Large intestine (tissue), 3 donors: ENCODE data around the gene PNPLA7. TPM values are rescaled to one million over a fixed set of nuclear protein-coding genes. Genes with fewer than 3 reads are reported as not detected.
"Not testable (repeated sequence)": the region's sequence is repeated elsewhere in the genome, so short reads cannot be mapped to it uniquely, and the experiment has no call there.

Experiments
- DNase-seq, 2 donors: peaks; one replicate each; pipeline versions ENCODE4 v3.0.0 to v3.0.0-alpha.2; 2013
- H3K27ac ChIP-seq: one replicate; pipeline ENCODE4 v1.5.1; 2013; ENCODE audit warnings: low read length
- H3K27me3 ChIP-seq: 2 replicates; pipeline ENCODE4 v1.6.1; 2013; ENCODE audit warnings: low read length; ENCODE audit not compliant: control insufficient read depth, insufficient read depth
- H3K36me3 ChIP-seq: 2 replicates; pipeline ENCODE4 v1.6.1; 2013; ENCODE audit warnings: low read length; ENCODE audit not compliant: control insufficient read depth, insufficient read depth
- H3K4me1 ChIP-seq: one replicate; pipeline ENCODE4 v1.6.1; 2013; ENCODE audit warnings: low read length; ENCODE audit not compliant: control insufficient read depth, insufficient read depth
- H3K4me3 ChIP-seq: one replicate; pipeline ENCODE4 v1.5.1; 2013; ENCODE audit warnings: low read length
- H3K9me3 ChIP-seq: one replicate; pipeline ENCODE4 v1.6.1; 2013; ENCODE audit warnings: mild to moderate bottlenecking, low read depth, low read length, moderate library complexity; ENCODE audit not compliant: control insufficient read depth
- WGBS: methylation state at CpG from one replicate; pipeline ENCODE4 v1.1.5; 2013; ENCODE audit warnings: low lambda C conversion rate; ENCODE audit not compliant: insufficient coverage; 5-methylcytosine and 5-hydroxymethylcytosine counted together
- polyA plus RNA-seq: library from polyadenylated mRNA; unstranded; fragments of 120-200 nt; gene quantifications from one replicate; pipeline ENCODE4 v1.2.1, GENCODE V29; 2013

PNPLA7 gene
- polyA plus RNA-seq, 1 donor: 7.2 TPM

GRCh38 chr9:137524981-137525317, 25.3 kb downstream of the PNPLA7 start:
- no CpG with 5 or more reads among the region's 5 CpGs for WGBS
- H3K36me3 ChIP-seq: no peaks in the 10 kb centered on the region
- H3K4me3 ChIP-seq: no peak overlapping the region
- H3K9me3 ChIP-seq: no peaks in the 10 kb centered on the region
- no peak for DNase-seq
- H3K27me3 ChIP-seq: no peaks in the 10 kb centered on the region
- no peak overlapping the region for H3K27ac ChIP-seq
- H3K4me1 ChIP-seq: no peaks in the 10 kb centered on the region

- H3K27ac ChIP-seq: no peak overlapping the region
- no CpG with 5 or more reads among the region's 33 CpGs for WGBS
- H3K4me3 ChIP-seq: no peak overlapping the region
- H3K9me3 ChIP-seq: no peaks in the 10 kb centered on the region
- DNase-seq: no peak
- no peaks in the 10 kb centered on the region for H3K27me3 ChIP-seq
- H3K36me3 ChIP-seq: no peaks in the 10 kb centered on the region
- H3K4me1 ChIP-seq: no peaks in the 10 kb centered on the region
These were observed 25.8 kb downstream of the PNPLA7 start for GRCh38 chr9:137524161-137524980.

GRCh38 chr9:137522746-137523455, 27.3 kb downstream of the PNPLA7 start:
- H3K36me3 ChIP-seq: no peaks in the 10 kb centered on the region
- no peak for DNase-seq
- no peaks in the 10 kb centered on the region for H3K4me1 ChIP-seq
- WGBS: 100% methylated on average over 5 of the region's 36 CpGs
- no peak overlapping the region for H3K27ac ChIP-seq
- no peak overlapping the region for H3K4me3 ChIP-seq
- H3K9me3 ChIP-seq: no peaks in the 10 kb centered on the region
- H3K27me3 ChIP-seq: no peaks in the 10 kb centered on the region

GRCh38 chr9:137521405-137521985, 28.7 kb downstream of the PNPLA7 start:
- Histone ChIP-seq H3K4me1 (no peaks in the 10 kb centered on the region), H3K9me3 (no peaks in the 10 kb centered on the region), H3K4me3 (no peak overlapping the region), H3K27me3 (no peaks in the 10 kb centered on the region), H3K27ac (no peak overlapping the region), H3K36me3 (no peaks in the 10 kb centered on the region)
- DNase-seq: no peak
- no CpG with 5 or more reads among the region's 18 CpGs for WGBS

GRCh38 chr9:137520614-137521404, 29.4 kb downstream of the PNPLA7 start:
- Histone ChIP-seq H3K9me3 (no peaks in the 10 kb centered on the region), H3K4me1 (no peaks in the 10 kb centered on the region), H3K36me3 (no peaks in the 10 kb centered on the region), H3K27ac (no peak overlapping the region), H3K27me3 (no peaks in the 10 kb centered on the region), H3K4me3 (no peak overlapping the region)
- no peak for DNase-seq
- no CpG with 5 or more reads among the region's 30 CpGs for WGBS

GRCh38 chr9:137519553-137519952, 30.6 kb downstream of the PNPLA7 start:
- H3K4me3 ChIP-seq: no peak overlapping the region
- H3K9me3 ChIP-seq: no peaks in the 10 kb centered on the region
- H3K36me3 ChIP-seq: no peaks in the 10 kb centered on the region
- no CpG with 5 or more reads among the region's 10 CpGs for WGBS
- no peak overlapping the region for H3K27ac ChIP-seq
- DNase-seq: no peak
- no peaks in the 10 kb centered on the region for H3K4me1 ChIP-seq
- H3K27me3 ChIP-seq: no peaks in the 10 kb centered on the region

GRCh38 chr9:137518661-137519459, 31.3 kb downstream of the PNPLA7 start:
- not testable (repeated sequence) for H3K27me3 ChIP-seq, H3K9me3 ChIP-seq, DNase-seq, H3K4me3 ChIP-seq, H3K36me3 ChIP-seq, H3K27ac ChIP-seq, H3K4me1 ChIP-seq
- no CpG with 5 or more reads among the region's 13 CpGs for WGBS

GRCh38 chr9:137516144-137516917, 33.9 kb downstream of the PNPLA7 start:
- H3K27ac ChIP-seq: no peak overlapping the region
- no peaks in the 10 kb centered on the region for H3K27me3 ChIP-seq
- no peaks in the 10 kb centered on the region for H3K36me3 ChIP-seq
- no peak overlapping the region for H3K4me3 ChIP-seq
- peaks cover 4% of the 10 kb centered on the region for H3K4me1 ChIP-seq
- WGBS: no CpG with 5 or more reads among the region's 10 CpGs
- H3K9me3 ChIP-seq: no peaks in the 10 kb centered on the region
- no peak for DNase-seq

GRCh38 chr9:137515338-137515724, 34.9 kb downstream of the PNPLA7 start:
- H3K4me1 ChIP-seq: peaks cover 4% of the 10 kb centered on the region
- H3K27me3 ChIP-seq: no peaks in the 10 kb centered on the region
- WGBS: no CpG with 5 or more reads among the region's 23 CpGs
- no peaks in the 10 kb centered on the region for H3K36me3 ChIP-seq
- H3K9me3 ChIP-seq: no peaks in the 10 kb centered on the region
- DNase-seq: no peak
- no peak overlapping the region for H3K27ac ChIP-seq
- no peak overlapping the region for H3K4me3 ChIP-seq
